Measurements from ENCODE around the gene MAPK11.
"Not testable (repeated sequence)": the region's sequence is repeated elsewhere in the genome, so short reads cannot be mapped to it uniquely, and the experiment has no call there.

- not testable (repeated sequence) for TF ChIP-seq CTCF (IDR thresholded peaks at IDR 0.05 in 2 of 3, conservative IDR thresholded peaks at IDR 0.05 in 1 of 3; ENCODE audit: borderline replicate concordance in 1 of 3, insufficient read depth in 1 of 3, low read depth in 2 of 3, low read length in 2 of 3); EZH2phosphoT487 (IDR thresholded peaks at IDR 0.05; ENCODE audit: borderline replicate concordance); ZBTB33 (IDR thresholded peaks at IDR 0.05; ENCODE audit: extremely low read depth, insufficient replicate concordance, low read length)
Observed at GRCh38 chr22:50273781-50274180, 3.6 kb upstream of the MAPK11 start.
